ENCODE results near the gene ELFN2.

ELFN2 gene

DNA sequence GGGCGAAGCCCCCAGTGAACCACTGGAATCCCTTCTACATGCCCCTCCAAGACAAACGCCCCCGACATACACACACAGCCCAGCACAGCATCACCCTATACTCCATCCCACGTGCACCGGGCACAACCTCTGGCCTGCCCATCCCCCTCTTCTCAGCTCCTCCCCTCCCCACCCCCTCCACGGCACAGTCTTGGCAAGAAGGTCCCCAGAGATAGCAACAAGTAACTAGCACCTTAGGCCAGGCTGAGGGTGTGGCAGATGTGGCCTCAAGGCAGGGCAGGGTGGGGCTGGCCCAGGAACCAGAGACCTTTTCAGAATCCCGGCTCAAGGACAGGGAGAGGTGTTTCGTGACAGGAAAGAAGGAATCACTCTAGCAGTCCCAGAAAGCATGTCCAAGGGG lies 90.7 kb downstream of the ELFN2 start:
- Histone ChIP-seq H3K4me1 (ENCODE audit: insufficient read depth, low read length) (no peaks in the 10 kb centered on the region), H3K9ac (ENCODE audit: low read depth, low read length) (no peak overlapping the region), H3K4me3 (ENCODE audit: low read depth in 1 of 2, low read length in 2 of 2) (no peak overlapping the region), H3K27ac (ENCODE audit: low read length) (no peak overlapping the region), H2AFZ (ENCODE audit: low read depth, low read length) (no peak overlapping the region), H3K79me2 (ENCODE audit: insufficient read depth, low read length) (no peaks in the 10 kb centered on the region), H4K20me1 (ENCODE audit: insufficient read depth, low read length) (no peaks in the 10 kb centered on the region), H3K9me3 (ENCODE audit: insufficient read depth, low read length, severe bottlenecking) (no peaks in the 10 kb centered on the region), H3K4me2 (ENCODE audit: insufficient read depth, low read length) (no peak overlapping the region), H3K27me3 (ENCODE audit: insufficient read depth, low read length, poor library complexity) (peaks cover 4% of the 10 kb centered on the region), H3K36me3 (ENCODE audit: insufficient read depth, low read length) (no peaks in the 10 kb centered on the region)
- TF ChIP-seq, protein P1, sequence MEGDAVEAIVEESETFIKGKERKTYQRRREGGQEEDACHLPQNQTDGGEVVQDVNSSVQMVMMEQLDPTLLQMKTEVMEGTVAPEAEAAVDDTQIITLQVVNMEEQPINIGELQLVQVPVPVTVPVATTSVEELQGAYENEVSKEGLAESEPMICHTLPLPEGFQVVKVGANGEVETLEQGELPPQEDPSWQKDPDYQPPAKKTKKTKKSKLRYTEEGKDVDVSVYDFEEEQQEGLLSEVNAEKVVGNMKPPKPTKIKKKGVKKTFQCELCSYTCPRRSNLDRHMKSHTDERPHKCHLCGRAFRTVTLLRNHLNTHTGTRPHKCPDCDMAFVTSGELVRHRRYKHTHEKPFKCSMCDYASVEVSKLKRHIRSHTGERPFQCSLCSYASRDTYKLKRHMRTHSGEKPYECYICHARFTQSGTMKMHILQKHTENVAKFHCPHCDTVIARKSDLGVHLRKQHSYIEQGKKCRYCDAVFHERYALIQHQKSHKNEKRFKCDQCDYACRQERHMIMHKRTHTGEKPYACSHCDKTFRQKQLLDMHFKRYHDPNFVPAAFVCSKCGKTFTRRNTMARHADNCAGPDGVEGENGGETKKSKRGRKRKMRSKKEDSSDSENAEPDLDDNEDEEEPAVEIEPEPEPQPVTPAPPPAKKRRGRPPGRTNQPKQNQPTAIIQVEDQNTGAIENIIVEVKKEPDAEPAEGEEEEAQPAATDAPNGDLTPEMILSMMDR (IDR thresholded peaks at IDR 0.05; ENCODE audit: borderline replicate concordance, extremely low read depth, low read length, poor library complexity, severe bottlenecking) = no peak
- no peak for TF ChIP-seq EZH2 (IDR thresholded peaks at IDR 0.05; ENCODE audit: borderline replicate concordance, low read depth, low read length, severe bottlenecking)
- DNase-seq (no peak), ATAC-seq (ENCODE audit: insufficient read depth, low read depth) (no peak)

- Histone ChIP-seq H3K79me2 (ENCODE audit: insufficient read depth, low read length) (no peaks in the 10 kb centered on the region), H3K36me3 (ENCODE audit: insufficient read depth, low read length) (no peaks in the 10 kb centered on the region), H3K27me3 (ENCODE audit: insufficient read depth, low read length, poor library complexity) (peaks cover 6% of the 10 kb centered on the region), H3K9ac (ENCODE audit: low read depth, low read length) (no peak overlapping the region), H4K20me1 (ENCODE audit: insufficient read depth, low read length) (no peaks in the 10 kb centered on the region), H3K9me3 (ENCODE audit: insufficient read depth, low read length, severe bottlenecking) (no peaks in the 10 kb centered on the region), H3K27ac (ENCODE audit: low read length) (no peak overlapping the region), H3K4me1 (ENCODE audit: insufficient read depth, low read length) (no peaks in the 10 kb centered on the region), H2AFZ (ENCODE audit: low read depth, low read length) (no peak overlapping the region), H3K4me2 (ENCODE audit: insufficient read depth, low read length) (no peak overlapping the region), H3K4me3 (ENCODE audit: low read depth in 1 of 2, low read length in 2 of 2) (no peak overlapping the region)
- DNase-seq = no peak
- ATAC-seq (ENCODE audit: insufficient read depth, low read depth) = no peak
- TF ChIP-seq, protein P1 (IDR thresholded peaks at IDR 0.05; ENCODE audit: borderline replicate concordance, extremely low read depth, low read length, poor library complexity, severe bottlenecking) = no peak
- TF ChIP-seq EZH2 (IDR thresholded peaks at IDR 0.05; ENCODE audit: borderline replicate concordance, low read depth, low read length, severe bottlenecking) = no peak
These were observed 91.5 kb downstream of the ELFN2 start for GRCh38 chr22:37335806-37336199.

GRCh38 chr22:37334859-37335805 lies 92.1 kb downstream of the ELFN2 start:
- no peaks in the 10 kb centered on the region for H3K9me3 ChIP-seq (ENCODE audit: insufficient read depth, low read length, severe bottlenecking)
- no peak overlapping the region for H3K27ac ChIP-seq (ENCODE audit: low read length)
- H4K20me1 ChIP-seq (ENCODE audit: insufficient read depth, low read length) = no peaks in the 10 kb centered on the region
- H3K4me1 ChIP-seq (ENCODE audit: insufficient read depth, low read length) = no peaks in the 10 kb centered on the region
- ATAC-seq (ENCODE audit: insufficient read depth, low read depth) (no peak), DNase-seq (no peak)
- H2AFZ ChIP-seq (ENCODE audit: low read depth, low read length) = no peak overlapping the region
- no peaks in the 10 kb centered on the region for H3K36me3 ChIP-seq (ENCODE audit: insufficient read depth, low read length)
- H3K4me3 ChIP-seq (ENCODE audit: low read depth in 1 of 2, low read length in 2 of 2) = no peak overlapping the region
- H3K9ac ChIP-seq (ENCODE audit: low read depth, low read length) = no peak overlapping the region
- H3K27me3 ChIP-seq (ENCODE audit: insufficient read depth, low read length, poor library complexity) = peaks cover 6% of the 10 kb centered on the region
- TF ChIP-seq EZH2 (IDR thresholded peaks at IDR 0.05; ENCODE audit: borderline replicate concordance, low read depth, low read length, severe bottlenecking) = no peak
- TF ChIP-seq, protein P1 (IDR thresholded peaks at IDR 0.05; ENCODE audit: borderline replicate concordance, extremely low read depth, low read length, poor library complexity, severe bottlenecking) = no peak
- no peaks in the 10 kb centered on the region for H3K79me2 ChIP-seq (ENCODE audit: insufficient read depth, low read length)
- no peak overlapping the region for H3K4me2 ChIP-seq (ENCODE audit: insufficient read depth, low read length)
